ENCODE measurements around the gene AATK. TPM values are rescaled to one million over a fixed set of nuclear protein-coding genes. Genes with fewer than 3 reads are reported as not detected.
A peak's percentile ranks its signal among the peaks of the same experiment; 100 is the strongest.

Gene AATK
- total and polyA plus RNA-seq, 4 donors, result 9.6 to 54.6 (median 23.7) TPM

GRCh38 chr17:81069135-81069645 lies 96.8 kb downstream of the AATK start:
- H3K9me3 ChIP-seq (ENCODE audit: control insufficient read depth in 4 of 4, insufficient read depth in 3 of 4, low read length in 3 of 4), result no peaks in the 10 kb centered on the region

GRCh38 chr17:81068411-81069134 lies 97.4 kb downstream of the AATK start:
- peaks cover 0 to 27% (median 0%) of the 10 kb centered on the region in 4 donors for H3K36me3 ChIP-seq (ENCODE audit: control insufficient read depth in 4 of 4, insufficient read depth in 4 of 4, low read length in 4 of 4)
- ATAC-seq (ENCODE audit: insufficient read depth, low FRiP score) (no peak), DNase-seq (no peak)
- H3K4me1 ChIP-seq (ENCODE audit: control insufficient read depth in 5 of 5, insufficient read depth in 5 of 5, low read length in 5 of 5), result peaks cover 0 to 42% (median 11%) of the 10 kb centered on the region in 5 donors
- no peak overlapping the region for H3K27ac ChIP-seq (ENCODE audit: low read depth in 1 of 2, low read length in 1 of 2)
- H3K27me3 ChIP-seq (ENCODE audit: control insufficient read depth in 3 of 3, insufficient read depth in 3 of 3, low read length in 2 of 3), result no peaks in the 10 kb centered on the region
- no peak overlapping the region for H3K4me3 ChIP-seq
- H3K9ac ChIP-seq (ENCODE audit: insufficient read depth in 1 of 2, low read length in 2 of 2), result no peak overlapping the region
- H3K9me3 ChIP-seq (ENCODE audit: control insufficient read depth in 4 of 4, insufficient read depth in 3 of 4, low read length in 3 of 4), result no peaks in the 10 kb centered on the region
- no peak for TF ChIP-seq CTCF (IDR thresholded peaks at IDR 0.05; ENCODE audit: control extremely low read depth, extremely low read depth)
- WGBS, 2 donors, result 90 to 92% methylated on average over 22 to 26 of the region's 26 CpGs

More at GRCh38 chr17:81069135-81069645, 96.8 kb downstream of the AATK start:
- no peak for TF ChIP-seq CTCF (IDR thresholded peaks at IDR 0.05; ENCODE audit: control extremely low read depth, extremely low read depth)
- Histone ChIP-seq H3K27ac (ENCODE audit: low read depth in 1 of 2, low read length in 1 of 2) (no peak overlapping the region), H3K36me3 (ENCODE audit: control insufficient read depth in 4 of 4, insufficient read depth in 4 of 4, low read length in 4 of 4) (peaks cover 0 to 30% (median under 1%) of the 10 kb centered on the region in 4 donors), H3K4me1 (ENCODE audit: control insufficient read depth in 5 of 5, insufficient read depth in 5 of 5, low read length in 5 of 5) (peaks cover 0 to 35% (median 11%) of the 10 kb centered on the region in 5 donors), H3K4me3 (no peak overlapping the region), H3K27me3 (ENCODE audit: control insufficient read depth in 3 of 3, insufficient read depth in 3 of 3, low read length in 2 of 3) (no peaks in the 10 kb centered on the region), H3K9ac (ENCODE audit: insufficient read depth in 1 of 2, low read length in 2 of 2) (no peak overlapping the region)
- ATAC-seq (ENCODE audit: insufficient read depth, low FRiP score) (no peak), DNase-seq (no peak)
- WGBS, 2 donors, result 92% methylated on average over 23 of the region's 23 CpGs

GRCh38 chr17:81067391-81067811 lies 98.6 kb downstream of the AATK start:
- 85% methylated on average over 20 of the region's 20 CpGs for WGBS, 2 donors
- Histone ChIP-seq H3K4me1 (ENCODE audit: control insufficient read depth in 5 of 5, insufficient read depth in 5 of 5, low read length in 5 of 5) (peaks cover 0 to 44% (median 11%) of the 10 kb centered on the region in 5 donors), H3K36me3 (ENCODE audit: control insufficient read depth in 4 of 4, insufficient read depth in 4 of 4, low read length in 4 of 4) (peaks cover 0 to 27% (median 0%) of the 10 kb centered on the region in 4 donors), H3K9me3 (ENCODE audit: control insufficient read depth in 4 of 4, insufficient read depth in 3 of 4, low read length in 3 of 4) (no peaks in the 10 kb centered on the region), H3K9ac (ENCODE audit: insufficient read depth in 1 of 2, low read length in 2 of 2) (no peak overlapping the region), H3K27ac (ENCODE audit: low read depth in 1 of 2, low read length in 1 of 2) (no peak overlapping the region), H3K27me3 (ENCODE audit: control insufficient read depth in 3 of 3, insufficient read depth in 3 of 3, low read length in 2 of 3) (no peaks in the 10 kb centered on the region), H3K4me3 (no peak overlapping the region)
- ATAC-seq (ENCODE audit: insufficient read depth, low FRiP score), result no peak
- DNase-seq, result peak; percentile 47 to 68 (median 58)
- TF ChIP-seq CTCF (IDR thresholded peaks at IDR 0.05; ENCODE audit: control extremely low read depth, extremely low read depth), result no peak

Small RNA genes lying within 50 kb of the gene (small RNA-seq; reads per million reads assigned to genes)
- gene MIR1250 (ENCODE audit: low replicate concordance), result not detected
- gene MIR3065 (ENCODE audit: low replicate concordance), result 67.0 reads per million, percentile 98 among the genes with 10 or more reads in this experiment
- not detected for gene MIR657 (ENCODE audit: low replicate concordance)

Other genes with a start within 250 kb of the AATK start
- gene CHMP6, start 174.4 kb downstream of the AATK start, total RNA-seq, result 10 to 100 TPM; 18.2 to 36.3 TPM
- 10 to 100 TPM; 31.5 to 32.9 TPM for gene CHMP6, start 174.4 kb downstream of the AATK start, polyA plus RNA-seq
- 100 to 1,000 TPM in 1 of 2 donors, 10 to 100 TPM in 1; 94.3 to 141 TPM for gene BAIAP2, start 131.1 kb downstream of the AATK start, total RNA-seq
- 10 to 100 TPM; 59.2 to 61.2 TPM for gene BAIAP2, start 131.1 kb downstream of the AATK start, polyA plus RNA-seq
- gene PVALEF, start 714 bp downstream of the AATK start, total RNA-seq, result not detected
- not detected for gene PVALEF, start 714 bp downstream of the AATK start, polyA plus RNA-seq
- 10 to 100 TPM in 1 of 2 donors, 1 to 10 TPM in 1; 9.9 to 14.5 TPM for gene CEP131, start 56.7 kb upstream of the AATK start, total RNA-seq
- gene CEP131, start 56.7 kb upstream of the AATK start, polyA plus RNA-seq, result 10 to 100 TPM in 1 of 2 donors, 1 to 10 TPM in 1; 7.0 to 11.9 TPM
- 10 to 100 TPM; 20.7 to 48.7 TPM for gene TEPSIN, start 72.8 kb upstream of the AATK start, total RNA-seq
- gene TEPSIN, start 72.8 kb upstream of the AATK start, polyA plus RNA-seq, result 10 to 100 TPM; 29.1 to 33.1 TPM
- gene NDUFAF8, start 73.1 kb upstream of the AATK start, total RNA-seq, result 10 to 100 TPM; 12.7 to 51.1 TPM
- gene NDUFAF8, start 73.1 kb upstream of the AATK start, polyA plus RNA-seq, result 10 to 100 TPM; 23.1 to 36.7 TPM
- gene SLC38A10, start 129.1 kb upstream of the AATK start, total RNA-seq, result 100 to 1,000 TPM in 1 of 2 donors, 10 to 100 TPM in 1; 56.0 to 127 TPM
- gene SLC38A10, start 129.1 kb upstream of the AATK start, polyA plus RNA-seq, result 10 to 100 TPM; 69.6 to 95.3 TPM
- gene BAHCC1, start 229.2 kb upstream of the AATK start, total RNA-seq, result 10 to 100 TPM; 24.4 to 24.9 TPM
- 10 to 100 TPM in 1 of 2 donors, 1 to 10 TPM in 1; 7.6 to 10.5 TPM for gene BAHCC1, start 229.2 kb upstream of the AATK start, polyA plus RNA-seq